Stimulated activated CD4-positive, alpha-beta T cell treated with anti-CD3 and anti-CD28 coated beads, Interleukin-15, amount 100 ng/mL, for 48 hours (primary cell): ENCODE results near the gene ARPC5.

Experiments used
- DNase-seq, 2 donors: peaks; one replicate each; pipeline ENCODE4 v3.0.0-alpha.2; 2020; ENCODE audit warnings: low read depth in 2 of 2

The ARPC5 gene

GRCh38 chr1:183611021-183611420 is 24.6 kb downstream of the ARPC5 start:
- DNase-seq = no peak

- DNase-seq = no peak
These were observed 25.7 kb downstream of the ARPC5 start for GRCh38 chr1:183609759-183610452.

GRCh38 chr1:183609313-183609712 is 26.3 kb downstream of the ARPC5 start:
- DNase-seq = no peak

GRCh38 chr1:183607322-183607980 is 28.1 kb downstream of the ARPC5 start:
- DNase-seq = no peak

- DNase-seq = no peak
These were observed 29.7 kb downstream of the ARPC5 start for GRCh38 chr1:183605904-183606303.

- no peak for DNase-seq
These were observed 30.8 kb downstream of the ARPC5 start for GRCh38 chr1:183604815-183605214.

- DNase-seq = no peak
These were observed 31.4 kb downstream of the ARPC5 start for GRCh38 chr1:183604038-183604808.

- no peak for DNase-seq
These were observed 33.1 kb downstream of the ARPC5 start for GRCh38 chr1:183602510-183602909.

GRCh38 chr1:183600634-183601033 is 34.9 kb downstream of the ARPC5 start:
- DNase-seq = no peak

- DNase-seq = no peak
These were observed 35.4 kb downstream of the ARPC5 start for GRCh38 chr1:183600136-183600535.

GRCh38 chr1:183598386-183598785 is 37.2 kb downstream of the ARPC5 start:
- DNase-seq = no peak

- DNase-seq = no peak
These were observed 37.8 kb downstream of the ARPC5 start for GRCh38 chr1:183597656-183598347.

GRCh38 chr1:183596500-183596899 is 39.1 kb downstream of the ARPC5 start:
- DNase-seq = no peak

GRCh38 chr1:183595537-183595936 is 40.0 kb downstream of the ARPC5 start:
- DNase-seq = no peak

GRCh38 chr1:183593356-183593755 is 42.2 kb downstream of the ARPC5 start:
- DNase-seq = no peak

- no peak for DNase-seq
These were observed 42.9 kb downstream of the ARPC5 start for GRCh38 chr1:183592733-183593132.

GRCh38 chr1:183590244-183591191 is 45.1 kb downstream of the ARPC5 start, which contains the start of gene NCF2:
NCF2 (minus strand) TSS chr1:183590459; CDS start chr1:183590329, 130 bp downstream.
- DNase-seq = peak; percentile 25 to 33

GRCh38 chr1:183589874-183590243 is 45.7 kb downstream of the ARPC5 start:
- no peak for DNase-seq

- no peak for DNase-seq
These were observed 46.2 kb downstream of the ARPC5 start for GRCh38 chr1:183589384-183589783.

GRCh38 chr1:183588827-183589226 is 46.8 kb downstream of the ARPC5 start:
- DNase-seq = no peak

GRCh38 chr1:183586926-183587325 is 48.7 kb downstream of the ARPC5 start:
- no peak for DNase-seq
